T-helper 17 cell (primary cell): ENCODE results near the gene EBP. TPM values are rescaled to one million over a fixed set of nuclear protein-coding genes. Genes with fewer than 3 reads are reported as not detected.

Experiments used
- ATAC-seq: fragments of 150-1000 bp; cut with Tn5 transposase; 2 replicates; pipeline ENCODE4 v1.10.0; 2021; ENCODE audit warnings: mild to moderate bottlenecking, moderate library complexity
- DNase-seq, 3 donors: peaks; one replicate each; pipeline versions ENCODE4 v3.0.0 to v3.0.0-alpha.2; 2020 to 2021
- H3K9me3 ChIP-seq: one replicate; pipeline ENCODE4 v1.7.0; 2013; ENCODE audit warnings: low read length, mild to moderate bottlenecking; ENCODE audit not compliant: control insufficient read depth, poor library complexity, severe bottlenecking
- H3K27ac Mint-ChIP-seq: one replicate; pipeline ENCODE4 v1.8.0; 2022; ENCODE audit warnings: mild to moderate bottlenecking, moderate library complexity, mixed read lengths
- H3K27me3 Mint-ChIP-seq: one replicate; pipeline ENCODE4 v1.8.0; 2022; ENCODE audit warnings: mixed read lengths
- H3K36me3 Mint-ChIP-seq: one replicate; pipeline ENCODE4 v1.8.0; 2022; ENCODE audit warnings: low read depth, mixed read lengths
- H3K4me1 Mint-ChIP-seq: one replicate; pipeline ENCODE4 v1.8.0; 2022; ENCODE audit warnings: mild to moderate bottlenecking, mixed read lengths
- H3K4me3 Mint-ChIP-seq: one replicate; pipeline ENCODE4 v1.8.0; 2022; ENCODE audit warnings: mild to moderate bottlenecking, moderate library complexity, mixed read lengths
- total RNA-seq, 4 donors: library from RNA in 2 of 4; stranded (reverse) in 2 of 4; gene quantifications; one replicate each; pipeline ENCODE4 v1.2.3 and lab custom pipeline; 2022 to 2026

EBP gene
- total RNA-seq, 2 donors from 2014 or later: 43.9 to 53.6 TPM

GRCh38 chrX:48480583-48480982 is 41.0 kb upstream of the EBP start:
- Mint-ChIP-seq H3K4me1 (peaks cover 21% of the 10 kb centered on the region), H3K27me3 (no peaks in the 10 kb centered on the region), H3K4me3 (no peak overlapping the region), H3K36me3 (peaks cover 3% of the 10 kb centered on the region), H3K27ac (no peak overlapping the region)
- no peaks in the 10 kb centered on the region for H3K9me3 ChIP-seq
- ATAC-seq (no peak), DNase-seq (no peak)

- H3K9me3 ChIP-seq: no peaks in the 10 kb centered on the region
- DNase-seq: no peak
- ATAC-seq: no peak
- Mint-ChIP-seq H3K4me3 (no peak overlapping the region), H3K27me3 (no peaks in the 10 kb centered on the region), H3K4me1 (peaks cover 10% of the 10 kb centered on the region), H3K36me3 (peaks cover 3% of the 10 kb centered on the region), H3K27ac (no peak overlapping the region)
Measured at GRCh38 chrX:48482526-48482925, 39.1 kb upstream of the EBP start.

DNA sequence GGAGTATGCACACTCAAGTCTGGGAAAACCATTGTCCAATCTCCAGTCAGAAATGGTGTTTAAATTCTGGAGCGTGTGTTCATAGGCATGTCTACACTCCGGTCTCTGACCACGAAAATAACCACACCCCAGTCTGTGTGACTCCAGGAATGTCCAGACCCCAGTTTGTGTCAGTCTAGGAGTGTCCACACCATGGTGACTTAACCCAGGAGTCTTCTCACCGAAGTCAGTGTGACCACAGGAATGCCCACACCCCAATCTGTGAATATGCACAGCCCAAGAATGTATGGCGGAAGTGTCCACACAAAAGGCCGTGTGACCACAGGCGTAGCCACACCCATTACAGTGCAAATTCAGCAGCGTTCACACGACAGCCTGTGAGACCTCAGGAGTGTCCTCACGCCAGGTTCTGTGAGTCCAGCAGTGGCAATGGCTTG is 34.2 kb upstream of the EBP start:
- ATAC-seq: no peak
- Mint-ChIP-seq H3K4me1 (no peaks in the 10 kb centered on the region), H3K36me3 (no peaks in the 10 kb centered on the region), H3K4me3 (no peak overlapping the region), H3K27ac (no peak overlapping the region), H3K27me3 (no peaks in the 10 kb centered on the region)
- H3K9me3 ChIP-seq: no peaks in the 10 kb centered on the region
- DNase-seq: no peak

GRCh38 chrX:48488034-48488433 is 33.6 kb upstream of the EBP start:
- ATAC-seq (no peak), DNase-seq (no peak)
- H3K36me3 Mint-ChIP-seq: no peaks in the 10 kb centered on the region
- no peak overlapping the region for H3K27ac Mint-ChIP-seq
- H3K4me1 Mint-ChIP-seq: no peaks in the 10 kb centered on the region
- no peak overlapping the region for H3K4me3 Mint-ChIP-seq
- no peaks in the 10 kb centered on the region for H3K27me3 Mint-ChIP-seq
- H3K9me3 ChIP-seq: no peaks in the 10 kb centered on the region

DNA sequence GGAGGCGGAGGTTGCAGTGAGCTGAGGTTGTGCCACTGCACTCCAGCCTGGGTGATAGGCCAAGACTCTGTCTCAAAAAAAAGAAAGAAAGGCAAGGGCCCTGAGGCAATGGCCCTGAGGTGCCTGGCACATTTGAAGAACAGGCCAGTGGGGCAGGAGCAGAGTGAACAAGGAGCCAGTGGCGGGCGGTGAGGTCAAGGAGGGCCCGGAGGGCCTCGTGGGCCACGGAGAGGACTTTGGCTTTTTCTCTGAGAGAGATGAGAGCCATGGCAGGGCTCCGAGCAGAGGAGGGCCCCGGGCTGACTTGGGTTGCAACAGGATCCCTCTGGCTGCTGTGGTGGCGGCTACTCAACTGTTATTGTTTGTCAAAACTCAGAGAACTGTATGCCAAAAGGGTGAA is 32.3 kb upstream of the EBP start:
- DNase-seq (no peak), ATAC-seq (no peak)
- Mint-ChIP-seq H3K27me3 (no peaks in the 10 kb centered on the region), H3K36me3 (no peaks in the 10 kb centered on the region), H3K4me1 (no peaks in the 10 kb centered on the region), H3K4me3 (no peak overlapping the region), H3K27ac (no peak overlapping the region)
- no peaks in the 10 kb centered on the region for H3K9me3 ChIP-seq

GRCh38 chrX:48489892-48490291 is 31.7 kb upstream of the EBP start:
- Mint-ChIP-seq H3K27ac (no peak overlapping the region), H3K4me1 (no peaks in the 10 kb centered on the region), H3K27me3 (no peaks in the 10 kb centered on the region), H3K36me3 (no peaks in the 10 kb centered on the region), H3K4me3 (no peak overlapping the region)
- ATAC-seq (no peak), DNase-seq (no peak)
- H3K9me3 ChIP-seq: no peaks in the 10 kb centered on the region

DNA sequence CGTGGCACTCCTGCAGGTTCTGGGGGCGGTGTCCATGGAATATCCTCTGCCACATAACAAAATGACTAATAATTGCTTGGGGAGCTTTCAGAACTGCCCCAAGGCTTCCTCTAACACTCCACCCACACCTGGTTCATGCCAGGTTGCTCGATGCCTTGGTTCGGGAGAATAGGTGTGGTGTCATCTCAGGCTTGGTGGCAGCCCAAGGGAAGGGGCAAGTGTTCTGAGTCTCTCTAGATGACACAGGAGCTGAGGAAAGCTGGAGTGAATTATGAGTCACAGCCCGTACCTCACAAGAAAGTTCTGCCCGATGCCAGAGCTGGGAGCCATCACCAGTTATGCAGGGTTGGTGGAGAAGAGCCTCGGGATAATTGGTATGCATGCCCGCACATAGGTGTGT is 30.9 kb upstream of the EBP start:
- H3K36me3 Mint-ChIP-seq: no peaks in the 10 kb centered on the region
- no peaks in the 10 kb centered on the region for H3K9me3 ChIP-seq
- no peak for DNase-seq
- H3K27me3 Mint-ChIP-seq: no peaks in the 10 kb centered on the region
- no peak overlapping the region for H3K4me3 Mint-ChIP-seq
- no peak overlapping the region for H3K27ac Mint-ChIP-seq
- no peak for ATAC-seq
- H3K4me1 Mint-ChIP-seq: no peaks in the 10 kb centered on the region

DNA sequence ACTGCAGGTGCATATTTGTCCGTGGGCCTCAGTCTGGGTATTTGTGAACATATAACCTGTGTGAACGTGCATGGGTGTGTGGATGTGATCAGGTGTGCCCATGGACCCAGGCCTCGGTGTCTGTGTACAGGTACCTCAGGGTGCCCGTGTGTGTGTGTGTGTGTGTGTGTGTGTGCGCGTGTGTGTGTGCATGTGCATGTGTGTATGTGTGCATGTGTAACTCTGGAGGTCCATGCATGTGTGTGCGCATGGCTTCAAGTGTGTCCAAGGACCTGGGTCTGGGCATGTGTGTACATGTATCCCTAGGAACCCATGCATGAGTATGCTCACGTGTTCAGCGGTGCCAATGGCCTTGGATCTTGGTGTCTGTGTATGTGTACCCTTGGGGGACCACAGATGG is 29.8 kb upstream of the EBP start:
- Mint-ChIP-seq H3K27me3 (no peaks in the 10 kb centered on the region), H3K27ac (no peak overlapping the region), H3K4me1 (no peaks in the 10 kb centered on the region), H3K36me3 (no peaks in the 10 kb centered on the region), H3K4me3 (no peak overlapping the region)
- no peak for DNase-seq
- ATAC-seq: no peak
- H3K9me3 ChIP-seq: no peaks in the 10 kb centered on the region

- H3K27me3 Mint-ChIP-seq: no peaks in the 10 kb centered on the region
- H3K9me3 ChIP-seq: no peaks in the 10 kb centered on the region
- DNase-seq: no peak
- H3K36me3 Mint-ChIP-seq: no peaks in the 10 kb centered on the region
- no peaks in the 10 kb centered on the region for H3K4me1 Mint-ChIP-seq
- no peak overlapping the region for H3K27ac Mint-ChIP-seq
- no peak for ATAC-seq
- H3K4me3 Mint-ChIP-seq: no peak overlapping the region
Measured at GRCh38 chrX:48492293-48492910, 29.2 kb upstream of the EBP start.

DNA sequence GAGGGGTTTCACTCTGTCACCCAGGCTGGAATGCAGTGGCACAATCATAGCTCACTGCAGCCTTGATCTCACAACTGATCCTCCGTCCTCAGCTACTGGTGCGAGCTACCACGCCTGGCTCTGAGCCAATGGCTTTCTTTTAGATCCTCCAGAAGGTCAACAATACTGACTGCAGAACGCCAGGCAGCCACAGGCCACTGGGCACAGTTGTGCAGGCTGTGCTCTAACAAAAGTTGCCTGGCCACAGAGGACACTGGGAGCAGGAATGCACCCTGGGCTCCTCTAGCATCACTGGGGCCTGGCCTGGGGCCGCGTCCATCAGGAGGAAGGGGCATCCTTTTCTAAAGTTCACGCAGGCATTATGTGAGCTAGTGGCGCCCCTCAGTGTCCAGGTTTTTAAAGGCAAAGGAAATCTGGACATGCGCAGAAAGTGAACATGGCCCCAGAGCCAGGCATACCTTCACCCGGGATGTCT is 27.7 kb upstream of the EBP start:
- no peak overlapping the region for H3K4me3 Mint-ChIP-seq
- no peaks in the 10 kb centered on the region for H3K9me3 ChIP-seq
- H3K36me3 Mint-ChIP-seq: no peaks in the 10 kb centered on the region
- H3K27ac Mint-ChIP-seq: no peak overlapping the region
- DNase-seq: no peak
- no peaks in the 10 kb centered on the region for H3K4me1 Mint-ChIP-seq
- ATAC-seq: no peak
- H3K27me3 Mint-ChIP-seq: no peaks in the 10 kb centered on the region

DNA sequence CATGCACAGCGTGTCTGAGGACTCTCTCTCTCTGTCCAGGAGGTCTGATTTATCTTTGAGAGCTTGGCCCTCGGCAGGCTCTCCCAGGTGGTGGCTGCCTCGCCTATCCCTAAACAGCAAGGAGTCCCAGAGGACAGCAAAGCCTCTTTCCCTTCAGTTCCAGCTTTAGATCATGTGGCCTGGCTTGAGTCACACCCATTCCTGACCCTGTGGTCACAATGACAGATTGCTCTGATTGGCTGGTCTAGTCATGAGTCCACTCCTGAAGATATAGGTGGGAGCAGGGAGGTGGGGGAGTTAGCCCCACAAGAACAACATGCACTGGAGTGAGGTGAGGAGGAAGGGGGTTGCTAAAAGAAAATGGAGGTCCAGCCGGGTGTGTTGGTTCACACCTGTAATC is 24.9 kb upstream of the EBP start:
- no peaks in the 10 kb centered on the region for H3K36me3 Mint-ChIP-seq
- ATAC-seq (no peak), DNase-seq (no peak)
- H3K27me3 Mint-ChIP-seq: no peaks in the 10 kb centered on the region
- H3K27ac Mint-ChIP-seq: no peak overlapping the region
- no peaks in the 10 kb centered on the region for H3K4me1 Mint-ChIP-seq
- H3K9me3 ChIP-seq: no peaks in the 10 kb centered on the region
- H3K4me3 Mint-ChIP-seq: no peak overlapping the region

GRCh38 chrX:48497871-48498270 is 23.7 kb upstream of the EBP start:
- no peak for ATAC-seq
- Mint-ChIP-seq H3K4me3 (no peak overlapping the region), H3K4me1 (no peaks in the 10 kb centered on the region), H3K36me3 (no peaks in the 10 kb centered on the region), H3K27ac (no peak overlapping the region), H3K27me3 (no peaks in the 10 kb centered on the region)
- no peak for DNase-seq
- no peaks in the 10 kb centered on the region for H3K9me3 ChIP-seq

DNA sequence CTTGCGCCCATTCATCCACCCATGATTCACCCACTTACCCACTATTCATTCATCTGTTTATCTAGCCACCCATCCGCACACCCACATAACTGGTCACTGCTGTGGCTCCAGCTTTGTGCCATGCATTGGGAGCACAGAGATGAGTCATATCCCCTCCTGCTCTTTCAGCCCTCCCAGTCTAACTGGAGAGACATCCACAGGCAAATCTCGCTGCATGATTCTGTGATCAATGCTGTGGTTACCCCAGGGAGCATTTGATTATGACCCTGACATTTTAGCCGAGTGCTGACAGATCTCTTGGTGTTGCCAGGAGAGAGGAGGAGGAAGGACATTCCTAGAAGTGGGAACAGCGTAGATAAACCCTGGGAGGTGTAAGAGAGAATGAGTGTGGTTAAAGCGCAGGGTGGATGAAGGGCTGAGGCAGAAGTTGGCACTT is 23.2 kb upstream of the EBP start:
- Mint-ChIP-seq H3K4me3 (no peak overlapping the region), H3K27me3 (no peaks in the 10 kb centered on the region), H3K36me3 (no peaks in the 10 kb centered on the region), H3K27ac (no peak overlapping the region), H3K4me1 (no peaks in the 10 kb centered on the region)
- no peak for DNase-seq
- H3K9me3 ChIP-seq: no peaks in the 10 kb centered on the region
- ATAC-seq: no peak

DNA sequence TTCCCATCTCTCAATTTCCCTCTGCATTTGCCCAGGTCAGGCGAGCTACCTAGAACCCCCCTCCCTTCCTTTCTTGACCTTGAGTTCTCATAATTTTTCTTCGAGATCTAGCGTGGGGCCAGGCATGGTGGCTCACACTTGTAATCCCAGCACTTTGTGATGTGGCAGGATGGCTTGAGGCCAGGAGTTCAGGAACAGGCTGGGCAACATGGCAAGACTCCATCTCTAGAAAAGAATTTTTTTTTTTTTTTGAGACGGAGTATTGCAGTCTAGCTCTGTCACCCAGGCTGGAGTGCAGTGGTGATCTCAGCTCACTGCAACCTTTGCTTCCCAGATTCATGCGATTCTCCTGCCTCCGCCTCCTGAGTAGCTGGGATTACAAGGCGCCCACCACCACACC is 17.3 kb upstream of the EBP start:
- Mint-ChIP-seq H3K36me3 (no peaks in the 10 kb centered on the region), H3K27ac (no peak overlapping the region)

More for the DNA sequence above, 17.3 kb upstream of the EBP start:
- no peak for ATAC-seq
- H3K9me3 ChIP-seq: no peaks in the 10 kb centered on the region
- Mint-ChIP-seq H3K27me3 (no peaks in the 10 kb centered on the region), H3K4me1 (no peaks in the 10 kb centered on the region), H3K4me3 (no peak overlapping the region)
- DNase-seq: no peak
